Left ventricle myocardium inferior (tissue), 1 donor: ENCODE results near the gene COBL. TPM values are rescaled to one million over a fixed set of nuclear protein-coding genes. Genes with fewer than 3 reads are reported as not detected.
A peak's percentile ranks its signal among the peaks of the same experiment; 100 is the strongest.

Source experiments
- DNase-seq: peaks from one replicate; pipeline ENCODE4 v3.0.0-alpha.2; 2020
- H3K27ac ChIP-seq: fragments of 200-600 bp; replicated peaks from 2 replicates; pipeline ENCODE4 v1.8.0; 2021
- H3K27me3 ChIP-seq: fragments of 200-600 bp; 2 replicates; pipeline ENCODE4 v1.8.0; 2021; ENCODE audit warnings: low read depth
- H3K36me3 ChIP-seq: fragments of 200-600 bp; 2 replicates; pipeline ENCODE4 v1.8.0; 2021
- H3K4me1 ChIP-seq: fragments of 200-600 bp; 2 replicates; pipeline ENCODE4 v1.8.0; 2021
- H3K4me3 ChIP-seq: fragments of 200-600 bp; 2 replicates; pipeline ENCODE4 v1.8.0; 2021; ENCODE audit warnings: mild to moderate bottlenecking, moderate library complexity
- H3K9me3 ChIP-seq: fragments of 200-600 bp; replicated peaks from 2 replicates; pipeline ENCODE4 v1.8.0; 2021
- intact Hi-C: fragments of 100-400 bp; cut with micrococcal nuclease; formaldehyde crosslinking; loops from one replicate; pipeline ENCODE4 v1.11.0; 2022
- total RNA-seq: library from RNA; stranded (reverse); fragmentation: NEBNext Ultra II Directional; extraction: Animal tissue kit (Norgen Biotek cat#: 25700); gene quantifications from one replicate; pipeline ENCODE4 v1.2.1, GENCODE V29; 2021
- TF ChIP-seq, protein P1 (sequence below): fragments of 200-600 bp; IDR thresholded peaks from 2 replicates; pipeline ENCODE4 v1.8.0; 2021; ENCODE audit warnings: antibody characterized with exemption, mild to moderate bottlenecking, borderline replicate concordance
- donor health status: DM: no; HTN: yes; CAD: no; lungs with severe emphysema.

The COBL gene
- total RNA-seq, 1 donor from 2014 or later = 77.1 TPM

- H3K4me1 ChIP-seq = no peaks in the 10 kb centered on the region
- no peaks in the 10 kb centered on the region for H3K27me3 ChIP-seq
- peaks cover 32% of the 10 kb centered on the region for H3K9me3 ChIP-seq
- intact Hi-C loops = no loop called here
- H3K36me3 ChIP-seq = no peaks in the 10 kb centered on the region
- DNase-seq = no peak
- no peak overlapping the region for H3K27ac ChIP-seq
- no peak overlapping the region for H3K4me3 ChIP-seq
- TF ChIP-seq, protein P1, sequence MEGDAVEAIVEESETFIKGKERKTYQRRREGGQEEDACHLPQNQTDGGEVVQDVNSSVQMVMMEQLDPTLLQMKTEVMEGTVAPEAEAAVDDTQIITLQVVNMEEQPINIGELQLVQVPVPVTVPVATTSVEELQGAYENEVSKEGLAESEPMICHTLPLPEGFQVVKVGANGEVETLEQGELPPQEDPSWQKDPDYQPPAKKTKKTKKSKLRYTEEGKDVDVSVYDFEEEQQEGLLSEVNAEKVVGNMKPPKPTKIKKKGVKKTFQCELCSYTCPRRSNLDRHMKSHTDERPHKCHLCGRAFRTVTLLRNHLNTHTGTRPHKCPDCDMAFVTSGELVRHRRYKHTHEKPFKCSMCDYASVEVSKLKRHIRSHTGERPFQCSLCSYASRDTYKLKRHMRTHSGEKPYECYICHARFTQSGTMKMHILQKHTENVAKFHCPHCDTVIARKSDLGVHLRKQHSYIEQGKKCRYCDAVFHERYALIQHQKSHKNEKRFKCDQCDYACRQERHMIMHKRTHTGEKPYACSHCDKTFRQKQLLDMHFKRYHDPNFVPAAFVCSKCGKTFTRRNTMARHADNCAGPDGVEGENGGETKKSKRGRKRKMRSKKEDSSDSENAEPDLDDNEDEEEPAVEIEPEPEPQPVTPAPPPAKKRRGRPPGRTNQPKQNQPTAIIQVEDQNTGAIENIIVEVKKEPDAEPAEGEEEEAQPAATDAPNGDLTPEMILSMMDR = no peak
These were observed 336.2 kb downstream of the COBL start for GRCh38 chr7:50980411-50980810.

DNA sequence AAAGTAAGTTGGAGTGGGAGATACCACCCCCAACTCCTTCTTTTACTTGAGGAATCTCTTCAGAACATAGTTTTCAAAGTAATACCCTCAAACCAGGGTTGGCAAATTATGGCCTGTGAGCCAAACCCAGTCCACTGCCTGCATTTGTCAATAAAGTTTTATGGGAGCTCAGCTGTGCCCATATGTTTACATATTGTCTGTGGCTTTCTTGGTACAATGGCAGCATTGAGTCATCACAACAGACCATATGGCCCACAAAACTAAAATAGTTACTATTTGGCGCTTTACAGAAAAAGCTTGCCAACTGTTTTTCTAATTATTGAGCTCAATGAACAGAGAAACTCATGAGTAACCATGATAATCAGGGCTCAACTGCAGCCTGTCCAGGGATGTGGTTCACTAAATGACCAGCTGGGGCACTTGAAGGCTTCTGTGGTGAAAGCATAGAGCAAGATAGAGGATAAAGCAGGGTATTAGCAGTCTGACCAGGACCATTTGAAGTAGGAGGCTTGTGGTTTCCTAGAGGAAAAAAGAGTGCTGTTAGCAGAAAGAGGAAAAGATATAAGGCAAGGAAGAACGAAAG, 337.9 kb downstream of the COBL start:
- Histone ChIP-seq H3K9me3 (peaks cover 32% of the 10 kb centered on the region), H3K4me3 (no peak overlapping the region), H3K36me3 (no peaks in the 10 kb centered on the region), H3K27me3 (no peaks in the 10 kb centered on the region), H3K4me1 (peaks cover 5% of the 10 kb centered on the region), H3K27ac (no peak overlapping the region)
- no peak for DNase-seq
- intact Hi-C loops = no loop called here
- TF ChIP-seq, protein P1 = no peak

DNA sequence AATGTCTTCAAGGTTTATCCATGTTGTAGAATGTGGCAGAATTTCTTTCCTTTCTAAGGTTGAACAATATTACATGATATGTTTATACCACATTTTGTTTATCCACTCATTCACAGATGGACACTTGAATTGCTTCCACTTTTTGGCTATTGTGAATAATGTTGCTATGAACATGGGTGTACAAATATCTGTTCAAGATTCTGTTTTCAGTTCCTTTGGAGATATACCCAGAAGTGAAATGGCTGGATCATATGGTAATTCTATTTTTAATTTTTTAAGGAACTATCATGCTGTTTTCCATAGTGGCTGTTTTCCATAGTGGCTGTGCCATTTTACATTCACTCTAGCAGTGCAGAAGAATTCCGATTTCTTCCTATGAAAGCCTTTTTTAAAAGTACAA, 339.2 kb downstream of the COBL start:
- H3K36me3 ChIP-seq = no peaks in the 10 kb centered on the region
- no peak for DNase-seq
- TF ChIP-seq, protein P1 = no peak
- no peak overlapping the region for H3K27ac ChIP-seq
- no peak overlapping the region for H3K4me3 ChIP-seq
- no peaks in the 10 kb centered on the region for H3K27me3 ChIP-seq
- peaks cover 7% of the 10 kb centered on the region for H3K4me1 ChIP-seq
- intact Hi-C loops = no loop called here
- peaks cover 32% of the 10 kb centered on the region for H3K9me3 ChIP-seq

GRCh38 chr7:50976064-50976463, 340.5 kb downstream of the COBL start:
- Histone ChIP-seq H3K4me3 (no peak overlapping the region), H3K36me3 (no peaks in the 10 kb centered on the region), H3K27me3 (no peaks in the 10 kb centered on the region), H3K27ac (no peak overlapping the region), H3K4me1 (peaks cover 7% of the 10 kb centered on the region), H3K9me3 (peaks cover 32% of the 10 kb centered on the region)
- intact Hi-C loops = no loop called here
- TF ChIP-seq, protein P1 = no peak
- no peak for DNase-seq

- peaks cover 28% of the 10 kb centered on the region for H3K9me3 ChIP-seq
- no peaks in the 10 kb centered on the region for H3K27me3 ChIP-seq
- H3K36me3 ChIP-seq = no peaks in the 10 kb centered on the region
- peak overlapping the region; percentile 40 for H3K27ac ChIP-seq
- no peak for DNase-seq
- H3K4me3 ChIP-seq = no peak overlapping the region
- peaks cover 7% of the 10 kb centered on the region for H3K4me1 ChIP-seq
- intact Hi-C loops = no loop called here
- TF ChIP-seq, protein P1 = no peak
These were observed 342.4 kb downstream of the COBL start for GRCh38 chr7:50974240-50974639.
